ENCODE results near the gene THSD1.

- no peak for TF ChIP-seq POLR2A (IDR thresholded peaks at IDR 0.05; ENCODE audit: low read depth, low read length)
- no peak for TF ChIP-seq SPI1 (IDR thresholded peaks at IDR 0.05; ENCODE audit: low read depth, low read length)
- TF ChIP-seq POLR2AphosphoS5 (IDR thresholded peaks at IDR 0.05; ENCODE audit: low read depth, low read length) = no peak
- TF ChIP-seq TAF1 (IDR thresholded peaks at IDR 0.05; ENCODE audit: low read depth, low read length) = no peak
- no peak for TF ChIP-seq PAX5 (IDR thresholded peaks at IDR 0.05; ENCODE audit: insufficient read depth, low read length, severe bottlenecking)
- no peak for TF ChIP-seq POU2F2 (IDR thresholded peaks at IDR 0.05; ENCODE audit: low read depth, low read length)
These were observed 12.2 kb downstream of the THSD1 start for GRCh38 chr13:52393572-52394357.

Measured in GM12891 (cell line).